ENCODE data around the gene GFRA1.

Gene GFRA1

DNA sequence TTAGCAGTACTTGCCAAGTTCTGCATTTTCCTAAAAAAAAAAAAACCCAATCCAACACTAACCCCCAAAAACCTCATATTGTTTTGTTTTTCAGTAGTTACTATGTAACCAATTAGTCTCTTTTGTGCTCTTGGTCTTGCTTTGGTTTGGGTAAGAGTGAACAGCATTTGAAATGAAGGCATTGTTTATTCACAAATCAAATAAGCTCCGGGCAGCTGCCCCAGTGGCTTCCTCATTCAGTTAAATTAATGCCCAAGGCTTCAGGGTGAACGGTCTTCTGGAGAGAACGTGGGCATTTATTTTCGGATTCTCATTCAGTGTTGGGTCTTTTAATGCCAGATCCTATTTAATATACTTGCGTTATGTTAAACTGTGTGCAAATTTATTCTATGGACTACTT is 108.7 kb downstream of the GFRA1 start:
- in situ Hi-C loops (cut with MboI; ENCODE audit: low sequenced_read_pairs): no loop called here

DNA sequence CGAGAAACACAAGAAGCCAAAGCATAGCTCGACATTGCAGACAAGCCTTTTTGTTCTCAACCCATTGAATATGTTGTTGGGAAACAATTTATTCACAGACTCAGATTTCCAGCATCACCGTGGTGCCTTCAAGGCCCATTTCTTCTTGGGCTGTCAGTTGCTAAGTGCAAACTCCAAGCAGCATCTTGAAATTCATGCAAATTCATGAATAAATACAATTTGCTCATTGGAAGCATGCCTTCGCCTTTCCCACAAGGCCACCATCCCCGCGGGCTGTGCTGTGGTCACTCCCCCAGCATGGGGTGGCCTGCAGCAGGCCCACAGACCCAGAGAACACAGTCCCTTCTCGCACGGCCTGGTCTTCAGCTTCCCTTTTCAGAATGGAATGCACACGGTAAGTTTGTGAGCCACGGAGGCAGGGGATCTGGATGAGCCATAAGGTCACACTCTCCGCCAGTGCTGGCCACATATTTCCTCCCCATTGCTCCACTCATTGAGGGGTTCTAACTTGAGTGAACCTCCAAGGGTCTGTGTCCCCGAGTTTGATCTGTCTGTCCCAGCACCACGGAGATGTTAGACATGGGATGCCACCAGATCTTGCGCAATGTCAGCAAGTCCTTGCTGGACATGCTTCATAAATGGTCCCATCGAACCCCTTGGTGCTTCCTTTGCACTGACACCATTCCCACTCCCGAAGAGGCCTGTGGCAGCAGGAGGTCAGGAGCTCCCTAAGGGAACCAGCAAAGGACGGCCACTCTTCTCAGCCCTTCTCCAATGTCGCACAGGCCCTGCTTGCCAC is 109.5 kb downstream of the GFRA1 start:
- in situ Hi-C loops (cut with MboI; ENCODE audit: low sequenced_read_pairs): no loop called here

DNA sequence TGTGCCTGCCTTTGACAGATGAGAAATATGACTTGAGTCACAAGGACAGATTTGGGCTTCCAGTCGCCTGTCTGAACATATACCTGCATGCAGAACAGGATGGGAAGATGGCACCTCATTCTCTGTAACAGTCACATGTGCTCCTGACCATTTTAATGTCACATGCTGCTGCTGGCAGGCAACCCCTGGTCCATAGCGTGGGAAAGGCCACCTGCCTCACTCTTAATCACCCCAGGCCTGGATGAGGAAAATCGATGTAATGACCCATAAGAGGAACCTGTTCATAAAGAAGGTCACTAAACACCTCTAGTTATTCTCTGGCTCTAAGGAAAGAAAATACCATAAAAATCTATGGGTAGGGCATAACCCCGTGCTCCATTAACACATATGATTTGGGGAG is 110.2 kb downstream of the GFRA1 start:
- in situ Hi-C loops (cut with MboI; ENCODE audit: low sequenced_read_pairs): no loop called here

DNA sequence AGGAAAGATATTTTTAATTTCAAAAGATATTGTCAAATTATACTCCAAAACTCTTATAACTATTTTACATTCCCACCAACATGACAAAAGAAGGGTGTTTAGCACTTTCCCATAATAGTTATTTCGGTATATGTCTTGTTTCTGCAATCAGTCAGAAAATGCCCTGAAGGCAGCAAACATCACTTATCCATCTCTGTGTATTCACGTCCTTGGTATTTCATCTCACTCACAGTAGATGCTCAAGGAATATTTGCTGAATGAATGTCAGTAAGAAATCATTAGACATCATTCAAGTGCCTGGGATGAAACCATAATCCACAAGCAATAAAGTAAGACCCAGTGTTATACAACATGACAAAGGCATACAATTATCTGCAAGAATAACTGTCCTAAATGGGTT is 112.7 kb downstream of the GFRA1 start:
- in situ Hi-C loops (cut with MboI; ENCODE audit: low sequenced_read_pairs): no loop called here

DNA sequence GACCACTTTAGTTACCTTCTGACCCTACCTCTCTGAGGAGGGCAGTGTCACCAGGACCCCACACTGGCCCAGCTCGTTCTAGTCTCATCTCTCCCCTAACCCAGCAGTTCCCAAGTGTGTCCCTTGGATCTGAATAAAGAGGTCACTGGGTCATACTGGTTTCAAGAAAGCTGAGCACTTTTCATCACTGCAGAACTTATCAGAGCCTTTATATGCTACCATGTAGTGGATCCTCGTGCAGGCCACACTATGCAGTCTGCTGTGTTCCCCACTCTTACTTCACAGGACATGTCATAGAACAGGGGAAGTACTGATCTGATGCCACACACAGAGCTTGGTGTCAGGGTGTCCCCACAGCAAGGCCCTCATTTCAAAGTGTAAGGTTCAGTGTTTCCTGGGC is 113.8 kb downstream of the GFRA1 start:
- in situ Hi-C loops (cut with MboI; ENCODE audit: low sequenced_read_pairs): no loop called here

DNA sequence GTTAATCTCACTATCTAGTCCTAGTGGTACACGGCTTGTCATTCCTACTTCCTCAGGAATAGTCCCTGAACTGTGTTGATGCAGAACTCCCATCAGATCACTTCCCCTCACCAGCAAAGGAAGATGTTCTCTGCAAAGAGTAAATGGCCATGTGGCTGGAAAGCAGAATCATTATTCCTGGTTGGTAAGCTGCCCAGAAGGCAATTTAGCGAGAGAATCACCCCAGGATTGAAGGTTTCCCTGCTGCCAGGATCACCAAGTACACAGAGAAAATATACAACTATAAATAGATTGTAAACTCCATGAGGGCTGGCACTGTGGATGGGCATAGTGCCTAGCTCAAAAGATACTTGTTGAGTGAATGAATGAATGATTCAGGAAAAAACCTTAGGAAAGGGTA is 115.0 kb downstream of the GFRA1 start:
- in situ Hi-C loops (cut with MboI; ENCODE audit: low sequenced_read_pairs): no loop called here

DNA sequence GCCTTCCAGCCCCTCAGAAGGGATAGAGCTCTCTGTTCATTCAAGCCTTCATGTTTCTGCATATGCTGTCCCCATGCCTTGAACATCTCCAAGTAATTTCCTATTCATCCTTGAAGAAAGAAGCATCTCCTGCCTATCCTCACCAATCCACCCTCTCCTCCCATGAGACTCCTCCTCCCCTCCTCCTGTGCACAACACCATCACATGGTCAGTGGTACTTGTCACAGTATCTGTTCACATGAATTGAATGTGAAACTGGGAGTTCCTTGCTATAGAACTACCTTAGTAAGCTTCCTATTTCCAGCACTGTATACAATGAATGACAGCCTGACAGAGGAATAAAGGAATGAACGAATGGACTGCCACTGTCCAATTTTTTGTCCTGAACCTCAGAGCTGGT is 115.5 kb downstream of the GFRA1 start:
- in situ Hi-C loops (cut with MboI; ENCODE audit: low sequenced_read_pairs): no loop called here

DNA sequence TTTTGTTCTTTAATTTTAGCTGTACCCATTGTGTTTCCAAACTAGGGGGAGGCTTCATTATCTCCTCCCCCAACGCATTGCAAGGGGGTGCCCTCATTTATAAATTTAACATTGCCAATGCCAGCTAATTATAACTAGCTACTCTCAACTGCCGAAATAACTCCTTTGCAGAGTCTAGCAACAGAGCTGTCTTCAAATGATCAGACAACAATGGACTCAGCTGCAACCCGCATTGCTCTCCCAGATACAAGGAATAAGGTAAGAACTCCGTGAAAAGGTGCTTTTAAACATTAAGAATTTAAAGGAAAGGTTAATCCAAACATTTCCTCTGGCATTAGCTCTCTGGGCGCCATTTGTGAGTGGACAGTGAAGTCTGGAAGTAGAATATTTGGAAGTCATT is 116.2 kb downstream of the GFRA1 start:
- in situ Hi-C loops (cut with MboI; ENCODE audit: low sequenced_read_pairs): no loop called here

DNA sequence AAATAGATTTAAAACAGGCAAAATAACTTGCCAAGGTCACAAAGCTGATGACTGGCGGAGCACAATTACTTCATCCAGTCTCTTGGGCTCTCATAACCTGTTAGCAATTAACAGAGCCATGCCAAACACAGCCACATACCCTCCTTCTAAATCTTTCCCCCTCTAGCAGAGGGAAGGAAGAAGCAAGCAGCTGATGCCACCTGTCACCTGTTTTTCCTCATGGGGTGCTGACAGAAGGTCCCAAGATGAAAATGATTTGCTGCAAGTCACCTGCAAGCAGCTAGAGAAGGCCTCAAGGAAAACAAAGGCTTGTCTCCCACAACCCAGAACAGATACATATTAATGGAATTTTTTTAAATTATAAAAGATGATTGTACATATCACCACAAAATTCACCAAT is 117.8 kb downstream of the GFRA1 start:
- in situ Hi-C loops (cut with MboI; ENCODE audit: low sequenced_read_pairs): no loop called here

DNA sequence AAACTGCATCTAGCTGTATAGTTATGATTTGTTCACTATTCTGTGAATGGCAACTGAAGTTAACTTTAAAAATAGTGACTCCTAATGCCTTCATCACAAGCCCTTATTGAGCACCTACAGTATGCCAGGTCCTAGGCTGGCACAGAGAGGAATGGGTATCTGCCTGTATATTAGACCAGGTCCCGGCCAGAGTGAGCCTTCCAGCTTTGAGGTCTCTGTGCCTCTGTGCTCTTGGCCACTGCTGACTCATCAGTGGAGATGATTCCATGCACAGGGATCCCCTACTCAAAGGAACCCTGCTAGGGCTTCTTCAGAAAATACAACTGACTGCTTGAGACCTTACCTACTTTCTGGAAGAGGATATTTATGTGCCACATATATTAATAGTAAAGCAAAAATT is 118.4 kb downstream of the GFRA1 start:
- in situ Hi-C loops (cut with MboI; ENCODE audit: low sequenced_read_pairs): no loop called here

DNA sequence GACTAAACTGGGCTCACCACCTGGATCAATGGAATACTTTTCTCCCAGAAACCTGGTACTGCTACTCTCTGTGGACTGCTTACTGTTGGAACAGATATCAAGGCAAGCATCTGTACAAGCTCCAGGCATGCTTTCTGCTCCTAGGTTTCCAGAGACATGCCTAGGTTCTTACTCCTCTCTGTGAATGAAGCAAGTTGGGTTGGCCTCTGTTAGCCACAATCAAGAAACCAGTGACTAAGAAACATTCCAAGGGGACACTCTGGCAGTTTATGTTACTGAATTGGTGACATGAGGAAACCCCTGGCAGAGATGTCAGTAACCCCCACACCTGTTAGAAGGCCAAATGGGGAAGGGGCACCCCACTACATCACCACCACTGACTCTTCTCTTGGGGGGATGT is 121.9 kb downstream of the GFRA1 start:
- in situ Hi-C loops (cut with MboI; ENCODE audit: low sequenced_read_pairs): no loop called here

DNA sequence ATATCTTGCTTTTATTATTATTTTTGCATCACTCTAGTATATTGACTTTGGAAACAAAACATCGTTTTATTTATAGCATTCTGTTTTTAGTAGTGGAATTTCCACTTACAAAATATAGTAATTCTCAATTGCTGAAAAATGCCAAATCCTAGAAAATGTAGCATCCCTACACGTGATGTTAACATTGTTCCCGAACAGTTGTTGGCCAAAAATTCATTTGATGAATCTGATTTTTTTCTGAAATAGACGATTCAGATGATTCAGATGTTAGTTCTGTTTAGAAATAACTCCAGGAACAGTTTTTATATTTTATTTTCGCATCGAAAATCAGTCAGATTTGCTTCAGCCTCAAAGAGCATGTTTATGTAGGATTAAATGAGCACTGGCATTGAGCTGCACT is 122.4 kb downstream of the GFRA1 start:
- in situ Hi-C loops (cut with MboI; ENCODE audit: low sequenced_read_pairs): no loop called here

DNA sequence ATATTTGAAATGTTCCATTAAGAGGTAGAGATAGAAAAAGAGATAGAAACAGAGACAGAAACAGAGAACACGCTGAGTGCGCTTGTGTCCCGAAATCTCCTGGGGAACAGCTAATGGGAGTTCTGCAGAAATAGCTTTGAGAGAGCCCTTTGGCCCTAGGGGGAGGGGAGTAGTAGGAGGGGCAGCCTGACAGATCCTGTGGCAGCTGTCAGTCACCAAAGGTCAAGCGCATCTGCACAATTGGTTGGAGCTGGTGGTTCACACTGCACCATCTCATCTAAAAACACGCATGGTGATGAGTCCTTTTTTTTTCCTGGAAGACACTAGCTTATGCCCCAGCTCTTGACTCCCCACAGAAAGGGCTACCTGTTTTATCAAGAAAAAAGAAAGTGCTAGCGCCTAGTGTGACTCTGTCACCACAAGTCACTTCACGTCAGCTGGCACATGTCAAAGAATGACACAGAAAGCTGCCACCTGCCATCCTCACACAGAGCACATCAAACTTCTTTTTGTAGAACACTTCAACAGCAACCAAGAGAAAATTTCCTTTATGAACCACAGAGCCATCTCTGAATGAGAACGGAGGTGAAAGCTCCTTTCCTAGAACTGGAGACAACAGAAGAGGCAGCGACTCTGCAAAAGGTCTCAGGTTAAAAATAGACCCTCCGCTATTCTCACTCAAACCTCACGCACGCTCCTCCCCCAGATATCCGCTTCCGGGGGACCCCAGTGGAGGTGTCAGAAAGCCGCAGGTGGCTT is 125.7 kb downstream of the GFRA1 start:
- in situ Hi-C loops (cut with MboI; ENCODE audit: low sequenced_read_pairs): no loop called here

DNA sequence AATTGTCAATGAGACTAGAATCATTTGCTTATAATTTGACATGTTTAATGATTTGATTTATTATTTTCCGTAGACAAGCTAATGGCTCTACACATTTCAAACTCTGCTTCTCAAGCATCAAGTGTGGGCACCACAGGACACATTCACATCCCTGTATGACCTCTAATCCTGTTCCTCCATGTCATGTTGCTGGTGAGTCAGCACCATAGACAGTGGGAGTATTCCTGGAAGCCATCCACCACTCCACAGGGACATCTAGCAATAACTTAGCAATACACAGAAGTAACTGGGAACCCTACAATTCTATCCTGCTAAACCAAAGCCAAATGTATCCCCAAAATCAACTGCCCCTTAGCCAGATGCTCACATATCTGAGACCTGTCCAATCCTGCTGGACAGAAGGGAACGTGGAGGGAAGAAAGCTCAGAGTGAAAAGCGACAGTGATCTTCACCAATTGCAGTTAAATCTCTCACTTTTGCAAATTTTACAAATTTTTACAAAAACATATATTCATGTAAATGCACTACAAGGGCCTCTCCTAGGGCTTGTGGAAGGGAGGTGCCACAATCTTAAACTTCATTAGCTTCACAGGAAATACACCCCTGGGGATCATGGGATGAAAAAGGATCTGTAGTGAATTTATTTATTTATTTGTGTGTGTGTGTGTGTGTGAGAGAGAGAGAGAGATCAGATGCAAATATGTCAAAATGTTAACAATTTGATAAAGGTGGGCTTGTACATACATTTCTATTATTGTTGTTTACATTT is 126.5 kb downstream of the GFRA1 start:
- in situ Hi-C loops (cut with MboI; ENCODE audit: low sequenced_read_pairs): no loop called here

DNA sequence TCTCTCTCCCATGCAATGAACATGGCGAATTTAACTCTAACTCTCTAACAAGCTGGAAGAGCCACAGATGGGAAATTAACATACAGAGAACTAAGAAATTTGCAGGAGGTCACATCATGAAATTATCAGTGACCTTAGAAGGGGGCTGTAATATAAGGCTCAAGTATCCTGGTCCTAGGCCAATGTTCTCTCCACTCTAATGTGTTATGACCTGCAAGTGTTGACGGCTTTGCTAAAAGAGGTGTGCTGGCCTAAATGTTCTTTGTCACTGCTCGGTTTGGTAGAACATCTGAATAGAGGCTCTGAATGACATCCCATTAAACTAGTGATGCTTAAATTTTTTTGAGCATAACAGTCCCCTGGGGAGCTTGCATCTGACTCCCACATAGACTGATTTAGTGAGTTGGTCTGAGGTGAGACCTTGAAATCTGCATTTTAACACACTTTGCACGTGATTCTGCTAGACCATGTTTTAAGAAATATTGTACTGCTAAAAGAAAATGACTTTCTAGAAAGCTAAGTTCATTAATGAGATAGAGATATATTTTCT is 129.3 kb downstream of the GFRA1 start:
- in situ Hi-C loops (cut with MboI; ENCODE audit: low sequenced_read_pairs): no loop called here

DNA sequence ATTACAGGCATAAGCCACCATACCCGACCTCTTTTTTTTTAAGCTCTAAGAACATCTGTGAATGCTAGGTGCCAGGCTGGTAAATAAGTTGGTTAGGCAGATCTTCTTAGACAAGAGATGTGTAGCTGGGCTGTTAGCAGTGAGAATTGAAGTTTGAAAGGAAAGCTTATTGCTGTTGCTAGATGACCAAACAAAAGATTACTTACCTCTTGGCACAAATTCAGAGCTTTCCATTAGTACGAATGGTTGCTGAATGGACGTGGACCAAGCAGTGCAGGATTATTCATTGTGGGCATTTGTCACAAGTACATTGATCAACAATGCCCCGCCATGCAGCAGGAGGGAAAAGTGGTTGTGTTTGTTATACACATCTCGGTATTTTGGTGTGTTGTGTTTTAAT is 131.2 kb downstream of the GFRA1 start:
- in situ Hi-C loops (cut with MboI; ENCODE audit: low sequenced_read_pairs): no loop called here

DNA sequence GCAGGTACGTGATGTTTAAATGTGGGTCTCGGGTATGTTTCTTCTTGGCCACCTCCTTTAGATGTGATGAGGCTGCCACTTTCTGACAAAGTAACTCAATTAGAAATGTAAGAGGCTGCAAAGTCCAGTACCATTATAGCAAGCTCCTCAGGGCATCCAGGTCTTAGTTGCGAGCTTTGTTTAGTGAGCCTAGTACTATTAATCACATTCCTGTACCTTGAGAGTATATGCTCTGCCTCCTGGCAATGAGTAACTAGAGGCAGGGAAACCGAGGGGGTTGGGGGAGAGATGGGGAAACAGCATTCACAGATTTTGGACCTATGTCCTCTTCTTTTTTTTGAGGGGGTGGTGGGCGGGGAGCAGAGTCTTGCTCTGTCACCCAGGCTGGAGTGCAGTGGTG is 131.8 kb downstream of the GFRA1 start:
- in situ Hi-C loops (cut with MboI; ENCODE audit: low sequenced_read_pairs): no loop called here

DNA sequence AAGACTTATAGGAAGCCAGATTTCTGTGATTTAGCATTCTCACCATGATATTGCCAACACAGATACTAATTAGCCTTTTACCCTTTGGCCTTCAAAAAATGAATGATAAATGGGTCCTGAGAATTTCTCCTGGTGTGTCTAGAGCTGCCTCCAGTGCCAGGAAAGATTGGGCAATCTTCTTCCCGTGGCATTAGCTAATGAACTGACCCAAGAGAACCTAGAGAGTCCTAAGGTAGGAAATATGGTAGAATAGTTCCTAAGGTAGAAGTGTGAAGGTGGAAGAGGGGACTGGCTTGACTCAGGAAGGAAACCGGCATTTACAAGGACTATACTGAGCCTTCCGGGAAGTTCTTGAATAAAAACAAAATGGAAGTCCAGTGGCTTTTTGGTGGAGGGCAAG is 133.1 kb downstream of the GFRA1 start:
- in situ Hi-C loops (cut with MboI; ENCODE audit: low sequenced_read_pairs): no loop called here

DNA sequence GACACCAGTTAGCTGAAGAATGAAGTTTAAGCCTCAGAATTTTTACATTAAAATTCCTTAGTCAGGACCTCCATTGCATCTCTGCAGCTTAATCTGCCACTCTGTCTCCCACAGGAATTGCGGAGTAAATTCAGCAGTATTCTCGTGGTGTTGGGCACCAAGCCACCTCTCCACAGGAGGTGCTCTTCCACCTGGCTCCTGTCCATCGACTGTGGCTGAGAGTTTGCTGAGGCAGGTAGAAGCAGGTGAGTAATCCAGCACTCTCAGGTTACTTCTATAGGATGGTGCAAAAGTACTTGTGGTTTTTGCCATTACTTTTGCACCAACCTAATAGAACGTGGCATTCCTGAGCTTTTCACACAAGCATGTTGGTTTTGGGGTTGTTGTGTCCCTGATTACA is 134.1 kb downstream of the GFRA1 start:
- in situ Hi-C loops (cut with MboI; ENCODE audit: low sequenced_read_pairs): no loop called here

DNA sequence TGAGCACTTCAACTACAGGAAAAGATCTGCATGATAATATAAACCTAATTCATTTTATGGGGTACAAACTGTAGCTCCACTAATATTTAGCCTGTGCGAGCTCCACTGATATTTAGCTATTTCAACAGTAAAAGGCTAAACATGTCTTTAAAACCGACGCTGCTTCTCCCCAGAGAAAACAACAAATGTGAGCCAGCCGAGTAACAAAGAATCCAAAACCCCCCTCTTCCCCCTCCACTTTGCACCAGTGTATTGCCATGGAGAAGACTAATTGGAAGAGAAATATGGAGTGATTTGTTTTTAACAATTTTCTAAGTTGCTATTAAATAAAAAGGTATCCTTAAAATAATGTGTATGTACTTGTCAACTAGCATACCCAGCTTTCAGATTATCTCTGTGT is 136.7 kb downstream of the GFRA1 start:
- in situ Hi-C loops (cut with MboI; ENCODE audit: low sequenced_read_pairs): no loop called here

DNA sequence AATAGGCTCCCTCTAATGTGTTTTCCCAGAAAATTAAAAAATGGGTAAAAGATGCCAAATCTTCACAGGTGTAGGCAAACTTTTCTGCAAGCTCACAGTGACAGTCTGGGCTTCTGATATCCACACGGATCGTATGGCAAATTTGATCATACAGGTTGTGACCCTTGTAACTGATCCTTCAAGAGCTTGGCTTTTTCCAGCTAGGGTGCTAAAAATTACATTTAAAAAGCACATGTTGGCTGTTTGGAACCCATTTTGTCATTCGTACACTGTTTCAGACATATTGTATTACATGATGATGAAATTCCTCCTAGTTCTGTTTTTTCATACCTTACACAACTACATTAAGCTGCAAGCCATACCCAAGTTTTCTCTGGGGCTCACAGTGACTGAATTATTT is 138.7 kb downstream of the GFRA1 start:
- in situ Hi-C loops (cut with MboI; ENCODE audit: low sequenced_read_pairs): no loop called here

DNA sequence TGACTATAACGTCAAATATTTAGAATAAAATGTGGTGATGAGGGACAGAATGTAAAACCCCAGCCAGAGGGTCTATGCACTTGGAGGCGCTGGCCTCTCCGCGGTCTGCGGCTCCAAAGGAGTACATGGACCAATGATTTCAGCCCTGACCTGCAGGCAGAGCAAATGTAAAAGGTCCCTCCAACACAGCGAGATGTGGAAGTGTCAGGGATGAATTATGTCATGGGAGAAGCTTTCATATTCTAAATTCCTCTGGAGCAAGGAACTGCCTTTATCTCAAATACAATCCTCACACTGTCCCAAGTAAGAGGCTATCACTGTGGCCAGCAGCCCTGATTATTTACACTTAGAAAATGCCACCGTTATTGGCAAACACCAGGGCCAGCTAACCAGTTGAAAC is 139.4 kb downstream of the GFRA1 start:
- in situ Hi-C loops (cut with MboI; ENCODE audit: low sequenced_read_pairs): no loop called here

Data from HL-60/S4 treated with retinoic acid at 250 ng/mL for 4 days and 3 days (cell line).